ENCODE results near the gene IQGAP1.

Gene IQGAP1

GRCh38 chr15:90352107-90352893 lies 35.7 kb upstream of the IQGAP1 start, which contains the start of gene ZNF774 (continued):
- TF ChIP-seq PBX3 (CRISPR knock-in tag; IDR thresholded peaks at IDR 0.05) = peak; percentile 97

GRCh38 chr15:90354986-90355385 lies 33.1 kb upstream of the IQGAP1 start:
- H3K4me1 ChIP-seq (ENCODE audit: control insufficient read depth, insufficient read depth, low read length) = peaks cover 2% of the 10 kb centered on the region; the same call in 1 of the 2 replicates
- H3K27ac ChIP-seq (ENCODE audit: extremely low read depth, low read depth, low read length) = no peak overlapping the region
- TF ChIP-seq ZNF423 (tag by site-specific recombination; IDR thresholded peaks at IDR 0.05) (no peak), ZNF530 (tag by site-specific recombination; IDR thresholded peaks at IDR 0.05; ENCODE audit: low read depth) (no peak), ZNF302 (tag by site-specific recombination; IDR thresholded peaks at IDR 0.05; ENCODE audit: low read depth) (no peak), ZNF354C (tag by site-specific recombination; IDR thresholded peaks at IDR 0.05; ENCODE audit: borderline replicate concordance, low read depth) (no peak), PRDM6 (tag by site-specific recombination; IDR thresholded peaks at IDR 0.05) (no peak), GLIS1 (tag by site-specific recombination; IDR thresholded peaks at IDR 0.05) (no peak), ZNF596 (tag by site-specific recombination; IDR thresholded peaks at IDR 0.05) (no peak), ZNF221 (tag by site-specific recombination; IDR thresholded peaks at IDR 0.05; ENCODE audit: borderline replicate concordance) (no peak), GLIS2 (tag by site-specific recombination; IDR thresholded peaks at IDR 0.05) (no peak), ZFP41 (tag by site-specific recombination; IDR thresholded peaks at IDR 0.05; ENCODE audit: borderline replicate concordance) (no peak), ZSCAN18 (tag by site-specific recombination; IDR thresholded peaks at IDR 0.05) (no peak), MYNN (tag by site-specific recombination; IDR thresholded peaks at IDR 0.05; ENCODE audit: borderline replicate concordance) (no peak)
- no peak overlapping the region for H3K4me3 ChIP-seq (ENCODE audit: low read depth, low read length)
- ChIA-PET CTCF (interaction anchor here (0.6 to 2.2 kb wide), 3 partner anchors 15 to 127 kb away, joined by 5 to 7 read pairs (median 6); no protein-coding TSS in a partner anchor), POLR2A (no interaction called here)
- no peaks in the 10 kb centered on the region for H3K9me3 ChIP-seq (ENCODE audit: control insufficient read depth, insufficient read depth, low read depth, low read length)
- peaks cover 16 to 32% of the 10 kb centered on the region in 2 experiments for H3K36me3 ChIP-seq (ENCODE audit: control insufficient read depth in 2 of 2, insufficient read depth in 1 of 2, low read length in 2 of 2)

- Histone ChIP-seq H3K4me1 (ENCODE audit: control insufficient read depth, insufficient read depth, low read length) (no peaks in the 10 kb centered on the region; the same call in 1 of the 2 replicates), H3K36me3 (ENCODE audit: control insufficient read depth in 2 of 2, insufficient read depth in 1 of 2, low read length in 2 of 2) (peaks cover 30 to 39% of the 10 kb centered on the region in 2 experiments), H3K27ac (ENCODE audit: extremely low read depth, low read depth, low read length) (no peak overlapping the region), H3K4me3 (ENCODE audit: low read depth, low read length) (no peak overlapping the region), H3K9me3 (ENCODE audit: control insufficient read depth, insufficient read depth, low read depth, low read length) (no peaks in the 10 kb centered on the region)
- POLR2A ChIA-PET = no interaction called here
- no peak for TF ChIP-seq ZBTB6 (tag by site-specific recombination; IDR thresholded peaks at IDR 0.05)
- peak; percentile 44; the same call in 1 of the 2 replicates for TF ChIP-seq ZNF449 (tag by site-specific recombination; IDR thresholded peaks at IDR 0.05)
- TF ChIP-seq PRDM6 (tag by site-specific recombination; IDR thresholded peaks at IDR 0.05) = peak; percentile 52; the same call in 1 of the 2 replicates
- CTCF ChIA-PET = interaction anchor here (0.5 to 1.9 kb wide), 5 partner anchors 13 to 1455 kb away, joined by 3 to 12 read pairs (median 3); no protein-coding TSS in a partner anchor
Observed at GRCh38 chr15:90358124-90359033, 29.7 kb upstream of the IQGAP1 start.

Measured in HEK293 (cell line).